LNCaP clone FGC (cell line): ENCODE data around the gene RXRA.

Experiments used
- DNase-seq: peaks from one replicate; pipeline ENCODE4 v3.0.0-alpha.2; 2011; ENCODE audit warnings: low read depth
- H3K4me3 ChIP-seq: 2 replicates; pipeline ENCODE4 v1.5.1; 2011; ENCODE audit warnings: mild to moderate bottlenecking, low read depth, low read length, control low read depth
- TF ChIP-seq, protein P1 (sequence below): IDR thresholded peaks from 2 replicates; pipeline ENCODE4 v1.5.1; 2012; ENCODE audit warnings: mild to moderate bottlenecking; ENCODE audit not compliant: control insufficient read depth, insufficient read depth; ENCODE audit errors: extremely low read depth

RXRA gene

DNA sequence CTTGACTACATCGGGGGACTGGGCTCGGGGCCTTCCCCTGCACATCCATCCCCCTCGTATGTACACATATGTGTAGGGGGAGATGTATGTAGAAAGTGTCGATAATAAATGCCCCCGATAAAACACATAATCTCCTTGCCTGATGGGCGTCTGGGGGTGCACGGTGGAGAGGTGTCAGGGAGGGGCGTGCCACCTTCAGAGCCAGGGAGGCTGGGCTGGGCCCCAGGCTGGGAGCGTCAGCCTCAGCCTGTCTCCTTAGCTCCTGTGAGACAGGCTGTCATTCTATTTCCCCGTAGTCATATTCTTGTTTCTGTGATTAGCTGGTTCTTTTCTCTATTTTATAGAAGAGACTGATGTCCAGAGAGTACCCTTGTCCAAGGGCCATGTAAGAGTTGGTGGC, 4.7 kb upstream of the RXRA start:
- no peak for DNase-seq
- TF ChIP-seq, protein P1, sequence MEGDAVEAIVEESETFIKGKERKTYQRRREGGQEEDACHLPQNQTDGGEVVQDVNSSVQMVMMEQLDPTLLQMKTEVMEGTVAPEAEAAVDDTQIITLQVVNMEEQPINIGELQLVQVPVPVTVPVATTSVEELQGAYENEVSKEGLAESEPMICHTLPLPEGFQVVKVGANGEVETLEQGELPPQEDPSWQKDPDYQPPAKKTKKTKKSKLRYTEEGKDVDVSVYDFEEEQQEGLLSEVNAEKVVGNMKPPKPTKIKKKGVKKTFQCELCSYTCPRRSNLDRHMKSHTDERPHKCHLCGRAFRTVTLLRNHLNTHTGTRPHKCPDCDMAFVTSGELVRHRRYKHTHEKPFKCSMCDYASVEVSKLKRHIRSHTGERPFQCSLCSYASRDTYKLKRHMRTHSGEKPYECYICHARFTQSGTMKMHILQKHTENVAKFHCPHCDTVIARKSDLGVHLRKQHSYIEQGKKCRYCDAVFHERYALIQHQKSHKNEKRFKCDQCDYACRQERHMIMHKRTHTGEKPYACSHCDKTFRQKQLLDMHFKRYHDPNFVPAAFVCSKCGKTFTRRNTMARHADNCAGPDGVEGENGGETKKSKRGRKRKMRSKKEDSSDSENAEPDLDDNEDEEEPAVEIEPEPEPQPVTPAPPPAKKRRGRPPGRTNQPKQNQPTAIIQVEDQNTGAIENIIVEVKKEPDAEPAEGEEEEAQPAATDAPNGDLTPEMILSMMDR = no peak
- no peak overlapping the region for H3K4me3 ChIP-seq

DNA sequence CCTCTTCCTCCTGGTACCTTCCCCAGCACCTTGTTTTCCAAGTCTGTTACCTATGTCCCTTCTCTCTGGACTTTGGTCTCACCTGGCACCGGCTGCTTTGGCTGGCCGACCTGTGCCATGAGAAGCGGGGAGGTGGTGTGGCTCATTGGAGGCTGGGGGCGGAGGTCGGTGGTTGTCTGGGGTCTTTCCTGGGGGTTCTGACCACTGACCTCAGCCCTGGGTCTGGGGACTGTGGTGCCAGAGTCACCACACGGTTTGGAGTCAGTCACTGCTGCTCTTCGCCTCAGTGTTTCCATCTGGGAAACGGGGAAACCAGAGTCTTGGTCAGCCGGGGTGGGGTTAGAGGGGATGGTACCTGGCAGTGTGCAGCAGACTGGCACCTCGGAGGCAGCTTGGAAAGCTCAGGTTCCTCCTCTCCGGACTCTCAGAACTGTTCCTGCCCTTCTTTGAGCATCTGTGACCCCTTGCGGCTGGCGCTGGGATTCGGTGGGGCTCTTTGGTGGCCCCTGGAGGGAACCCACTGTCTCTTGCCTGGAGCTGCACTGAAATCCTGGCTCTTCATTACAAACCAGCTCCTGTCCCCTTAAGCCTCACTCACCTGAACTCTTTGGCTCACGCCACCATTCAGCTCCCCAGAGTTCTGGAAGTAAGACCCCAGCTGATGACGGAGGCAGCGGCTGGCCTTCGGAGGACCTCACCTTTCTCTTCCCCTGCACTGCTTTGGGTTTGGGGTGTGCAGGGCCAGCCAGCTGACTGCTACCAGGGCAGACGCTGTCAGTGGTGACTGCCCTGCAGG, 4.1 kb upstream of the RXRA start:
- TF ChIP-seq, protein P1 = no peak
- H3K4me3 ChIP-seq = no peak overlapping the region
- DNase-seq = no peak

GRCh38 chr9:134322781-134323241, 3.4 kb upstream of the RXRA start:
- no peak for DNase-seq
- TF ChIP-seq, protein P1 = no peak
- H3K4me3 ChIP-seq = no peak overlapping the region

- TF ChIP-seq, protein P1 = no peak
- H3K4me3 ChIP-seq = no peak overlapping the region
- no peak for DNase-seq
Observed at GRCh38 chr9:134323741-134324358, 2.4 kb upstream of the RXRA start.

DNA sequence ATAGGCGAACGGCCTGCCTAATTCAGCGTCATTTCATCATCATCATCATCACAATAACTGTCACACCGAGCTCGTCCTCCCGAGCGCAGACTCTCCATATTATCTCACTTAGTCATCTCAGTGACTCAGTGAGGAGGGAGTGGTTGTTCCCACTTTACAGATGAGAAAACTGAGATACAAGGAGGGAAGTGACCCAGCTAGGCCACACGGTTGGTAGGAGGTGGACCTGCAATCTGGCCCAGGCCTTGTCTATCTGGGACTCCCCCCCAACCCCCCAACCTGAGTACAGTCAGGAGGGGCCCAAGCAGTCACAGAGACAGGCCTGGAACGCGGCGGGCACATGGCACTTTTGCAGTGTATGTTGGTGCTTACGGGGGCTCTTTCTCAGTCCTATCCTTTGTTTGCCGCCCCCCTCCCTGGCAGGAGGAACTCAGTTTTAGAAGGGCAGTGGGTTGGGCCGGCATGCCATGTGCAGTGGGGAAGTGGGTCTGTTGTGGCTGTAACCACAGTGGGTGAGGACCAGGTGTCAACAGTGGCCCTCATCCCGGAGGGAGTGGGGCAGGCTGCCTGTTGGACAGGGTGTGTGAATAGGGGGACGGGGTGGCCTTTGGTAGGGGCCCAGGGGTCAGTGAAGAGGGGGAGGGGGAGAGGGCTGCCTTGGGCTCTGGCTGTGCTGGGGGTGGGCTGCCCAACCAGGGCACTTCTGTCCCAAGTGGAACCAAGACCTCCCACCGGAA, 1.7 kb upstream of the RXRA start:
- DNase-seq = no peak
- TF ChIP-seq, protein P1 = no peak
- no peak overlapping the region for H3K4me3 ChIP-seq

GRCh38 chr9:134325096-134325812, 1.0 kb upstream of the RXRA start:
- H3K4me3 ChIP-seq = peak overlapping the region; percentile 67
- no peak for DNase-seq
- TF ChIP-seq, protein P1 = no peak
